HG02678 (cell line): ENCODE results near the gene SYS1.

Source experiments
- ATAC-seq: cut with Tn5 transposase; IDR thresholded peaks from one replicate; pipeline ENCODE4 v1.9.1; 2021; ENCODE audit warnings: mild to moderate bottlenecking, moderate library complexity; ENCODE audit not compliant: unreplicated experiment

Gene SYS1

DNA sequence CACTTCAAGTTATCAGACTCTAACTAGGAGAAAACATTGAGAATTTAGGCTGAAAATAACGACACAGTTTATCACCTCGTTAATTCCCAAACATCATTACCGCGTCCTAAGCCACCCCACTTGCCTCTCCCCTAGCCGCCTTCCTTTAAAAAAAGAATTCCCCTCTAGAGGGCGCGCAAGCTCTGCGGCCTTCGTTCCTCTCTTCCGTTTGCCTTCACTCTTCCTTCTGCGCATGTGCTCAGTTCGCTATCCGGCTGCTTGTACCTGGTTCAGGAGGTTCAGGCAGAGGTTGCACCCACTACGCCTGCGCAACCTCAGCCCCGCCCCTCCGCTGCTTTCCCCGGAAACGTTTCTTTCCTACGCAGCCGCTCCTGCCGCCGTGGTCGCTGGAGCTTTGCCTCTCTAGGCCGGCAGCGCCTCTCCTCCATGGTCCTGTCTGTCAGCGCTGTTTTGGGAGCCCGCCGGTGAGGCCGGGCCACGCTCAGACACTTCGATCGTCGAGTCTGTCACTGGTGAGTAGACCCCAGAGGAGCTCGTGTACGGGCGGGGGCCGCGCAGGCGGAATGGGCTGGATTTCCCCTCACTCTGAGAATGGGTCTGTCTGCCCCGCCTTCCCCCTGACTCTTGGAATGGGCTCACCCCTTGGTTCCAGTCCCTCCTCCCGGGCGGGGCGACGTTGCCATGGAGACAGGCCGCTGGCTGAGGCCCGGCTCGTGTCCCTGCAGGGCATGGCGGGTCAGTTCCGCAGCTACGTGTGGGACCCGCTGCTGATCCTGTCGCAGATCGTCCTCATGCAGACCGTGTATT, at the start of gene SYS1:
Gene SYS1, plus strand, starts transcription at position 353 of the 807 bp plus-strand sequence. Its CDS starts 376 bp downstream, at position 729.
- peak; percentile 90 for ATAC-seq

DNA sequence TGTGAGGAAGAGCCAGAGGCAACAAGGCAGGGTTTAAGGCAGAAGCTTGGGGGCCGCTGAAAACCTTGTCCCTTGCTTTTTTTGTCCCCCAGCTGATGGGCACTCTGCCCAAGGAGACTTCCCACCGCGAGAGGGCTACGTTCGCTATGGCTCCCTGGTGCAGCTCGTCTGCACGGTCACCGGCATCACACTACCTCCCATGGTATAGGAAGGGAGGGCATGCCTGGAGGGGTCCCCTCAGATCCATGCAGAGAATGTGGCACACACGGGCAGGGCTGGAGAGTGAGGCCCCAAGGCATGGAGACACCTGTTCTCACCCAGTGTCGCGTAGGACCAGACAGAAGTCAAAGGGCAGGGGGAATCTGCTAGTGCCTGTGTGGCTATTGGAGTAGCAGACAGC, 49.0 kb upstream of the SYS1 start:
- no peak for ATAC-seq

DNA sequence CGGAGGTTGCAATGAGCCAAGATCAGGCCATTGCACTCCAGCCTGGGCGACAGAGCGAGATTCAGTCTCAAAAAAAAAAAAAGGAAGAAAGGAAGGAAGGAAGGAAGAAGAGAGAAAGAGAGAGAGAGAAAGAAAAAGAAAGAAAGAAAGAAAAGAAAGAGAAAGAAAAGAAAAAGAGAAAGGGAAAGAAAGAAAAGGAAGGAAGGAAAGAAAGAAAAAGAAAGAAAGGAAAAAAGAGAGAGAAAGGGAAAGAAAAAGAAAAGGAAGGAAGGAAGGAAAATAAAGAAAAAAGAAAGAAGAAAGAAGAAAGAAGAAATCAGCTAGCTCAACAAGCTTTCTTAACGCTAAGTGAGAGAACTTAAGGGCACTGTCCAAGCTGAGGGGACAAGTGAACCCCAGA, 47.3 kb upstream of the SYS1 start:
- ATAC-seq, result no peak

DNA sequence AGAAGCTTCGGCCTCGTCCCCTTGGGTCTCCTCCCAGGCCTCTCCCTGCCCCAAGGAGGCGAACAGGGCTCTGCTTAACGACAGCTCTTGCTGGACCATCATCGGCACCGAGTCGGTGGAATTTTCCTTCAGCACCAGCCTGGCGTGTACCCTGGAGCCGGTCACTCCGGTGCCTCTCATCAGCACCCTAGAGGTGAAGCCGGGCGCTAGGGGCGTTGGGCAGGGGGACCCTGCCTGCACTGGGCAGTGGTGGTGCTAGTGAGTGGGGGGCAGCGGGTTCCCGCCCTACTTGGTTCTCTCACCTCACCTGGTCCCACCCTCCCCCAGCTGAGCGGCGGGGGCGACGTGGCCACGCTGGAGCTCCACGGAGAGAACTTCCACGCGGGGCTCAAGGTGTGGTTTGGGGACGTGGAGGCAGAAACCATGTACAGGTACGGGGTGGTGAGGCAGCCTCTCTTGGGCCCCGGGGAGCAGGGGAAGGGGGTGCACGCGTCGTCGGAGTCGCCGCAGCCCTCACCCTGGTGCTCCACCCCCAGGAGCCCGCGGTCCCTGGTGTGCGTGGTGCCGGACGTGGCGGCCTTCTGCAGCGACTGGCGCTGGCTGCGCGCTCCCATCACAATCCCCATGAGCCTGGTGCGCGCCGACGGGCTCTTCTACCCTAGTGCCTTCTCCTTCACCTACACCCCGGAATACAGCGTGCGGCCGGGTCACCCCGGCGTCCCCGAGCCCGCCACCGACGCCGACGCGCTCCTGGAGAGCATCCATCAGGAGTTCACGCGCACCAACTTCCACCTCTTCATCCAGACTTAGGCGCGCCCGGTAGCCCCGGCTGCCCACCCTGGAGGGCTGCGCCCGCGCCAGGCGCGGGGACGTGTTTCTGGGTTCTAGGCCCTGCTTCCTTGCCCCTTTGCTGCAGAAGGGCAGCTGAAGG, 46.5 kb upstream of the SYS1 start:
- no peak for ATAC-seq

DNA sequence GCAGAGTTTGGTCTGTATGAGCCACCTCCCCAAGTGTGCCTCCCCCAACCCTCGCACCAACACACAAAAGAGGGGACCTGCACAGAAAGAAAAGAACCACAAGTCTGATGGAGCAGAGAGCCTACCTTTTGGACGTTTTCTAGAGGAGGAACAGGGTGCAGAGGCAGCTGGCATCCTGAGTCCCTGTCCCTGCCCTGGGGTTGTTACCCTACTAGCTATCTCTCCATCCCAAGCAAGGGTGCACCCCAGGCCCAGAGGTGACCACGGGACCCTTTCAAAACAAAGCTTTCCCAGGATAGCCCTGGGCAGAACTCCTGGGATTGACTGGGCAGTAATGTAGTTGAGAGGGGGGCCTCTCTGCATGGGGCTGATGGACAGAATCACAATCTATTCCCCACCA, 45.1 kb upstream of the SYS1 start:
- no peak for ATAC-seq

DNA sequence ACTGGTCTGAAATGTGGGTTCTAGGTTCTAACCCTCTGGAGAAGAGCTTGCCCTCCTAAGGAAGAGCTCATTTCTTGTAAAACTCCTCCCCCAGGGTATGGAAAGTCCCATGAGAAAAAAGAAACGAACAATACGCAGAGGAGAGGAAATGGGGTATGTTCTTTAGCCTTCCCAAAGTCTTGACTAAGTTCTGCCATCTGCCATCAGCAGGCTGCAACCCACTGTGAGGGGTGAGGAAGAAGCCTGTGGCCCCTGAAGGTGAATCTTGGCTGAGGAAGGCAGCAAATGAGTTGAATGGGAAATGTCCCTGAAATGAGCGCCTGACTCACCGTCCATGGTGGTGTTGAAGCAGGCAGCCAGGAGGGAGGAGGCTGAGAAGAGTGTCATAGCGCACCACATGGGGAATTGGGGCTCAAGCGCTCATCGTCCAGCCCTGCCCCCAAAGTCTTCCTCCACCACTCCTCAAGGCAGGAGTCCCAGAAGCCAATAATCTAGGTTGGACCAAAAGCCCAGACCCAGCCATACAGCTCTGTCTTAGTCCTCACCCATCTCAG, 44.5 kb upstream of the SYS1 start:
- ATAC-seq, result no peak

DNA sequence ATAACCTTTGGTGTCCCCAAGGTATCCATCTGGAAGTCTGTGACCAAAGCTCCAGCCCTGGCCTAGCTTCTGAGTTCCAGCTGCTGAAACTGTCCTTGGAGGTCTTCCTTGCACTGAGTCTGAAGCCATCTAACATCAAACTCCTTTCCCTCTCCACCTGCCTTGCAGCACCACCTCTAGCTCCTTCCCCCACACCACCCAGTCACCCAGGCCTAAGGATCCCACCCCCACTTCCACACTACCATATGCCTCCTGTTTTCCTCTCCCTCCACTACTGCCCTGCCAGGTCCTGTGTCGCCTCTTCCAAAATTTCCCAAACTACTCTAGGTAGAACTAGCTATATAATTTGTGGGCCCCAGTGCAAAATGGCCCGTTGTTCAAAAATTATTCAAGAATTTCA, 44.0 kb upstream of the SYS1 start:
- ATAC-seq, result no peak

DNA sequence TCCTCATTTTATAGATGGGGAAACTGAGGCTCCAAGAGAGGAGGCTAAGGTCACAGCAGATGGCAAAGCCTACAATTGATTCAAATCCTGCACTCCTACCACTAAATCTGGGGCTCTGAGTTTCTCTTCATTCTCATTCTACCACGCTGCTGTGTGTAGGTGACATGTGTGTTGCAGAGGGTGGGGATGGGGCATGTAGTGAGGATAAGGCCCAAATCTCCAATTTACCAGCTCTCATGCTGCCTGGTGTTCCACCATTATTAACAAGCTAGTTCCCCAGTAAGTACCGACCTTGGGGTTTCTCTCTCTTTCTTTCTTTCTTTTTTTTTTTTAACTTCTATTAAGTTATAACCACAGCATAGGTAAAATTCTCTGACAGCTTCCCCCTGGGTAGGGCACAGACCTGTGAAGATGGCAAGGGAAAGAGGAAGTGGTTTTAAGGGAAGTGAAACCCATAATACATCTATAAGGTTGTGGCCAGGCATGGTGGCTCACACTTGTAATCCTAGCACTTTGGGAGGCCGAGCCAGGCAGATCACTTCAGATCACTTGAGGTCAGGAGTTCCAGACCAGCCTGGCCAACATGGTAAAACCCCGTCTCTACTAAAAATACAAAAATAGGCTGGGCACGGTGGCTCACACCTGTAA, 41.9 kb upstream of the SYS1 start:
- ATAC-seq, result no peak

DNA sequence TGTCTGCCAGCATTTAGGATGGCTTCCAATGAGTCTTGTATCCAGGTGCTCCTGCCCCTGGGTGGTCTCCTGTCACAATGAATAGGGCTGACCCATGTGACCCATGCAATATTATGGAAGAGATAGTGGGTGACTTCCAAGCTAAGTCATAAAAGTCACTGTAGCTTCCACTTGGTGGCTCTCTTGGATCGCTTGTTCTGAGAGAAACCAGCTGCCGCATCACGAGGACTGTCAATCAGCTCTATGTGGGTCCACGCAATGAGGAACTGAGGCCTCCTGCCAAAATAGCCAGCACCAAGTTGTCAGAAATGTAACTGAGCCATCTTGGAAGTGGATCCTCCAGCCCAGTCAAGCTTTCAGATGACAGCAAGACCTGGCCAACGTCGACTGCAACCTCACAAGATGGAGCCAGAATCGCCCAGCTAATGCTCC, 40.0 kb upstream of the SYS1 start:
- ATAC-seq, result no peak

DNA sequence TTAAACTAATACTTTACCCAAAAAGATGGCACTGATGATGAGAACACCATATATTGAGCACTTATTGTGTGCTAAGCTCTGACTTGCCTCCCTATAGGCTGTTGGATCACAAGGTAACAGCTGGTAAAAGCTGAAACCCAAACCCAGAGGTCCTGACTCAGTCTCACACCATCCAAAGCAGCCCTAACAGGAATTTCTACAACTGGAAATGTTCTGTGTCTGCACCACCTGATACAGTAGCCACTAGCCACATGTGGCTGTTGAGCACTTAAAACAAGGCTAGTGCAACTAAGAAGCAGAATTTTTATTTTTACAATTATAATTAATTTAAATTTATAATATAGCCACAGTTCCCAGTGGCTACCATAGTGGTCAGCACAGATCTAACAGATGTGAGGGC, 39.2 kb upstream of the SYS1 start:
- no peak for ATAC-seq

DNA sequence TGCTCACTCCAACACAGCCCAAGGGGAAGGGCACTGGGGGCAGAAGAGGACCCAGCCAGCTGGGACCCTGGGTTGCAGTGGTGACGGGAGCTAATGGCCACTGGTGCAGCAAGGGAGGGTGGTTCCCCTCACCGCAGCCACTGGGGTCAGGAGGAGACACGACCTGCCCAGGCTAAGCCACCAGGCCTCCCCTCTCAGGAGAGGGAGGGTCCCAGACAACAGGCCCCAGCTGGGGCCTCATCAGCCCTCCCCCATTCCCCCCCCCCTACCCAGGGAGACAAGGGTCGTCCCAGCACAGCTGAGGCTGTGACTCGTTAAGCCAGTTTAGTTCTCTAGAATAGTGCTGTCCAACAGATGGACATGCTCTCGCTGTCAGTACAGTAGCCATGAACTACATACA, 37.6 kb upstream of the SYS1 start:
- no peak for ATAC-seq

DNA sequence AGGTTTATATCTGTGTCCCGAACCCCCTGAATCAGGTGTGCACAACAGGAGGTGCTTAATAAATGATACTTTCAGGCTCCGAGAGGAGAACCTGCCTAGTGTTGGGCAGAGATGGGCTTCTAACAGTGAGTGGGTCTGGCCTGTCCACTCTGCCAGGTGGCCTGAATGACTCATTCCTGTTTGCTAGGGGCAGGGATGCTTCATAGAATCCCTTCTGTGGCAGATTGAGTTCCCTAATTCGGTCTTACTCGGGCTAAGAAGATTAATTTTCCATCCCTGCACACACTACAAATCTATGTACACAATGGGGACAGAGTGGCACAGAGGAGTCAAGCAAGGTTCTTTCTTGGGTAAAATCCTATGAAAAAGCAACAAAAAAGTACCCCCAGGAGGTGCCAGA, 34.5 kb upstream of the SYS1 start:
- no peak for ATAC-seq

DNA sequence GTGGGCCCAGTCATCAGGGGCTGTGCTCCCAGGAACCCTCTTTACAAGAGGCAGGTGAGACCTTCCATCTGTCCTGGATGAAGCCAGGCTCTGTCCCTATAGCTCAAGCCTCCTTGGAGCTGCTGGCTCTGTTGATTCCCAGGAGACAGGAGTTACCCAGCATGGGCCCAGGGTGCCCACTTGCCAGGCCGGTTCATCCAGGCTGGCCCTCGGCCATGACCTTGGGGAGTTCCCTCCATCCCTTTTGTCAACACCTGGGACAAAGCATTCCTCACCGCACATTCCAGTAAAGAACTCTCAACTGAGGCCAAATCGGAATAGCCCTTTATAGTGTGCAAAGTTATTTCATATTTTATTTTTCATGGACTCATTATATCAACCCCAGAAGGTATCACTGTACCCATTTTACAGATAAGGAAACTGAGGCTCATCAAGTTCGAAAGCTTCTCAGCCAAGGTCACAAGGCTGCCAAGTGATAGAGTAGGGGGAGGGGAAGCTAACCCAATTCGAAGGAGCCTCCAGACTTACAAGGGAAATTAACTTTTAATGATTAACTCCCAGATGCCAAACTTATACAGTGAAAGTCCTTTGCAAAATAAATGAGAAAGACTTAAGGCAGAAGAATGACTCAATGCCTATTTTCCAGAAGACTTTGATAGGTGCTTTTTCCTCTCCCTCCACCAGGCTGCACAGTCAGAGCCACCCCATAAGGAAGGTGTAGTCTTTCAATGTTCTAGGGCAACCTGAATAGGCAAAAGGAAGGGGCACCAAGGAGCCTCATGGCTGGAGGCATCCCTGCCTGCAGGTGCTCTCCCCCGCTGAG, 33.2 kb upstream of the SYS1 start:
- no peak for ATAC-seq

DNA sequence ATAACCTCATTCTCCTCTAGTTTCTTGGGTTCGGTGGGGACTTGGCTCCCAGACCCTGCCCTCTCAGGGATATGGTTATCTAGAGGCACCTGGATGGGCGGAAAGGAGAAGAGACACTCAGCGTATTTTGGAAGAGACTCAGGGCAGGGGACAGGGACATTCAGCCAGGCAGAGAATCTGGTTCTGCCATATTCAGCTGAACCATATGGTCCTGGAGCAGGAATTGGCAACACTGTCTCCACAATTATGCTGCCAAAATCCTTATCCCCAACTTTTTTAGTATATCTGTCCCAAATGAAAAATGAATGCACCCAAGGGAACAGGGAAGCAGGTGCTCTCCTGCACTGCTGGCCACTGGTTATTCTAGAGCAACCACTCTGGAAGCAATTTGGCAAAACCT, 32.5 kb upstream of the SYS1 start:
- no peak for ATAC-seq

DNA sequence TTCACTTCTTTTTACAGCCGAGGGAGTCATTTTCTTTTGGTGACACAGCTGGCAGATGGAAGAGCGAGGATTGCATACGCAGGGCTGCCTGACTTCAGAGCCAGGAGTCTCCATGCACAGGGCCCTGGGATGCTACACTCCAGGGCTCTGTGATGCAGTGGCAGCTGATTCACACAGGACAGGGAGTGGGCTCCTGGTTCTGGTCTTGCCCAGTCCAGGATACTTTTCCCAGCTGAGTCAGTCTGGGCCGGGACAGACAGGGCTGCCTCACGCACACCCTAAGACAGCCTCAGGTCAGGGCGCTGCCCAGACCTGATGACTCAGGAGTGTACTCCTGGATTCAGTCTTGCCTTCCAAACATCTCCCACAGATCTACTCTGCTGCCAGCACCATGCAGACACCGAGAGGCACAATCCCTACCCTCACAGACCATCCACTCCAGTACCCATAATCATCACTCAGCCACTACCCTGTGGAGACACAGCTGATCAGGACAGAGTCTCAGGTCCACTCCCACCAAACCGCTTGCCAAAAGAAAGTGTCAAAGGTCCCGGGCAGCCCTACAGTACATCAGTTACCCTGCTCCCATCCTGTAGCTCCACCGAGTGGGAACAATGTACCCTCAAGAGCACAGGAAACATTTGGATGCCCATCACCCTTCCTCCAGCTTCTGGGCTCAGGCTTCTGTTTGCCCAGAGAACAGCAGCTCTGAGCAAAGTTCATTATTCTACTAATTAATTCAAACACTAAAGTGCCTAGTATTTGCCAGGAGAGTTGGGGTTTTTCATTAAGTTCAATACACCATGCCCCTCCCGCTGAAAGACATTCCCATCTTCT, 26.2 kb upstream of the SYS1 start:
- ATAC-seq, result no peak

DNA sequence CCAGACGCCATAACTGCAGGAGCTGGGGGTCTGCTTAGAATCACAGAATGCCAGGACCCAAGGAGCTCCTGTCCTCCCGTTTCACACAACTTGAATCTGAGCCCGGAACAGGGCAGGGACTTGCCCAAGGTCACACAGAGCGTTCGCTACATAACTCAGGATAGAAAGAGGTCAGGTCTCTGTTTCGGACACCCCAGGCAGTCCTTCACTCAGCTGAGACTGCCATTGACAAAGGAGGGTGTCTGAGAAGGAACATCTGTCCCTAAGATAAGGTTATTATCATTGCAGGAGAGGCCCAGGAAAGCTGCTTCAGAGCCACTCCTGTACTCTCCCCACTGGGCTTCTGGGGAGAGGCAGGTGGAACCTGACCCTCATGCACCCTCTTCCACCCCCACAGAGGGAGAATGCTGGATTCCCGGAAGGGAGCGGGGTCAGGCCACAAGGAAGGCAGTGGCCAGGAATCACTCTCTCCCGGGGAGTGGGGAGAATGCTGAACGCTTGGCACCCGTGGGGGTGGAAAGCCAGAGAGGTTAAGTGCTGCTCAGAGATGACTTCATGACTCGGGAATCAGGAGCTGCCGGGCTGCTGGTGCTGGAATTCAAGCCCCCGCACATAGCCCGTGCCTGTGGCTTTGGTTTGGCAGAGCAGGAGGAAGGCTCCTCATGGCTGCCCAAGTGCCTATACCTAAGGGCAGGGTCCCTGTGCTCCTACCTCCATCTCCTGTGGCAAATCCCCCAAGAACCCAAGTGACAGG, 25.4 kb upstream of the SYS1 start:
- ATAC-seq, result no peak

DNA sequence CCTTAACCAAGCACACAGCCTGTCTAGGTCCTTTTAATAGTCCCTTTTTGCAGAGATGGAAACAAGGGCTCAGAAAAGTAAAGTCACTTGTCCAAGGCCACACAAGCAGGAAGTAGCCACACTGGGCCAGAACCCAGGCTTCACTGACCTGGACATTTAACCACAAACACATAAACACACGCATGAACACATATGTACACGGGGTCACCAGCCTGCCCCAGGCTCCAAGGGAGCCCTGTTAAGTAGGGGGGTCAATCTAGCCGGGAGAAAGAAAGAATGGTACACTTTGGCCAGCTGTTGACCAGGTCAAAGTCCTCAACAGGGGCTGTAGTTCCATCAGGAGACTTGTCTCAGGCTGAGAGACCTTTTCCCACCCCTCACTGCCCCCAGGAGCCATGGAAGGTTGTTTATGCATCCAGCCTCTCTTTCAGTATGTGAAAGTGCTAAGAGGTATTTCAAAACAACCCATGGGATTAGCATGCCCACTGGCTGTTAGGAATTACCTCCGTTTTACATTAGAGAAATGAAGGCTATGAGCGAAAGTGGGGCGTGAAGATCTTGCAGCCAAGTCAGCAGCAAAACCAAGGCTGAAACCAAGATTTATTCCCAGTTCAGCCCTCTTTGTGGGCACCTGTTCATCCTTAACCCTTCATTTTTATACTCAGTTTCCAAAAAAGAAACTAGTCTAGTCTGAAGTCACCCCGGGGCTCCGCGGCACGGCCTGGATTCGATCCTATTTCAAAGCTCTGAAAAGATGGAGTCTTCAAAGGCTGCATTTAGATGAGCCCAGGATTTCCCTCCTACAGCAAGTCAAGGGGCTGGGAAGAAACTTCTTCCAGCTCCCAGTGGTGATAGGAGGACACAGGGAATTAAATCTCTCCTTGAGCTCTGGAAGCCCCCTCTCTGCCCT, 24.6 kb upstream of the SYS1 start:
- no peak for ATAC-seq

DNA sequence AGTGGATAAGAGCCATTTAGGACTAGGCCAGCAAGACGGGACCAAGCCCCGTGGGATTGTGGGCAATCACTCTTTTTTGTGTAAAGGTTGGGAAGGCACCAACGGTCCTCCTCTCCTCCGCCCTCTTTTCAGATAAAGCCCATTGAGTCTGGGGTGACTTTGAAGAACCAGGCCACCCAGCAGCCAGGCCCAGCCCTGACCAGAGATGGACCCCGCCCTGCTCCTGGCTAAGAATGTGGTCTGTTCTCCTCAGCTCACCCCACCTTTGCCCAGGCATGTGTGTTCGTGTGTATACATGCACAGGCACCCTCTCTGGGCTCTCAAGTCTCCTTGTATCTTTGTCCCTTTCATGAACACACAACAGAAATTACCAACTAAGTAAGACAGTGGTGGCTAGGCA, 23.9 kb upstream of the SYS1 start:
- no peak for ATAC-seq
